ENCODE measurements around the gene MORN1.

GRCh38 chr1:2353551-2354438 is 37.6 kb downstream of the MORN1 start:
- no peak for TF ChIP-seq CTCF (IDR thresholded peaks at IDR 0.05)
- TF ChIP-seq POLR2AphosphoS5 (IDR thresholded peaks at IDR 0.05), result no peak
